Measurements from ENCODE around the gene TEDC1.

The TEDC1 gene

DNA sequence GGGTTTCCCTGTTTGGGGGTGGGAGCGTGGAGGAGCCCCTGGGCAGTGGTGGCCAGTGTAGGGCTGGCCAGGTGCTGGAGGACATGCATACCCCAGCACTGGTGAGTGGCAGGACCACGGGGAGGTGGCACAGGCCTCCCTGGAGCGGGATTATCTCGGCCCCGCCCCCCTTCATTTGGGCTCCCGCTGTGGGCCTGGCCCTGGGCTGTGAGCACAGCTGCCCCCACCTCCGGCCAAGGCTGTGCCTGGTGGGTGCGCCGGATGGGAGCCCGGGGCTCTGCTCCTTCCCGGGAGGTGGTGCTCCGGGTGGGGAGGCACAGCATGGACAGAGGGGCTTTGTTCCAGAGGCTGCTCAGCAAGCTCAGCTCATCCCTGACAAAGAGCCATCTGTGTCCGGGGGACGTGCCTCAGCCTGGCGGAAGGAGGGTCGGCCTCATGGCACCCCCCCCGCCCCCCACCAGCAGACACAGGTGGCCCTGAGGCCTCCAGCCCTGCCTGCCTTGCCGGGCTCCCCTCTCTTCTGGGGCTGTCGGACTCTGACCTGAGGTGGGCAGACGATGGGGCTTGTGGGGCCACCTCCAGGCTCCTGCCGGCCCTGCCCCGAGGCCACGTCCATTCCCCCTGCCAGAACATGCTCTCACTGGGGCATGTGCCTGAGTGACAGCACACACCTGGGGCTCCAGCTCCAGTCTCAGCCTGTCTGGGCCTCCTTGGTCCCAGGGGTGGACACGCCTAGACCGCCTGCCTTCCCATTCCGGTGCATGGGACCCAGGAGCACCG lies 8.4 kb downstream of the TEDC1 start:
- H3K4me1 ChIP-seq (ENCODE audit: control insufficient read depth, insufficient read depth, low read depth, low read length): peaks cover 2% of the 10 kb centered on the region
- H3K18ac ChIP-seq (ENCODE audit: low read depth in 1 of 2, low read length in 2 of 2): no peak overlapping the region
- no peak overlapping the region for H4K91ac ChIP-seq (ENCODE audit: low read length)
- no peaks in the 10 kb centered on the region for H3K79me1 ChIP-seq (replicated peaks; ENCODE audit: low read length, poor library complexity, severe bottlenecking)
- no peak overlapping the region for H2AFZ ChIP-seq (ENCODE audit: low read depth, low read length)
- H3K9ac ChIP-seq (ENCODE audit: low read length): no peak overlapping the region
- H3K36me3 ChIP-seq (ENCODE audit: control insufficient read depth in 1 of 2, insufficient read depth in 2 of 2, low read depth in 1 of 2, low read length in 2 of 2): peaks cover 0 to 9% of the 10 kb centered on the region in 2 experiments
- H3K27me3 ChIP-seq (ENCODE audit: control insufficient read depth in 1 of 2, insufficient read depth in 1 of 2, low read length in 2 of 2): peaks cover 0 to 3% of the 10 kb centered on the region in 2 experiments
- no peak for DNase-seq
- 93% methylated on average over 26 of the region's 27 CpGs for WGBS
- no peak overlapping the region for H3K23ac ChIP-seq (ENCODE audit: low read length in 2 of 2)
- no peak overlapping the region for H3K14ac ChIP-seq (ENCODE audit: low read length in 2 of 2)
- H3K9me3 ChIP-seq (ENCODE audit: control insufficient read depth, low read length): no peaks in the 10 kb centered on the region
- H4K8ac ChIP-seq (ENCODE audit: low read length): no peak overlapping the region
- H3K4me2 ChIP-seq (ENCODE audit: low read length, poor library complexity, severe bottlenecking): no peak overlapping the region
- no peak overlapping the region for H3K4me3 ChIP-seq (ENCODE audit: insufficient read depth in 1 of 2, low read depth in 1 of 2, low read length in 2 of 2)
- no peak overlapping the region for H2BK15ac ChIP-seq (ENCODE audit: low read depth, poor library complexity, severe bottlenecking)
- no peak overlapping the region for H3K27ac ChIP-seq (ENCODE audit: low read length, poor library complexity, severe bottlenecking)
- H3K4ac ChIP-seq (ENCODE audit: low read depth in 1 of 2, low read length in 2 of 2): no peak overlapping the region
- H2BK12ac ChIP-seq (ENCODE audit: low read length in 2 of 2): no peak overlapping the region
- H2AK5ac ChIP-seq (ENCODE audit: low read length, severe bottlenecking): no peak overlapping the region
- no peak overlapping the region for H2BK120ac ChIP-seq (ENCODE audit: low read depth, low read length)
- no peak overlapping the region for H2BK5ac ChIP-seq (ENCODE audit: low read depth, low read length, poor library complexity, severe bottlenecking)

DNA sequence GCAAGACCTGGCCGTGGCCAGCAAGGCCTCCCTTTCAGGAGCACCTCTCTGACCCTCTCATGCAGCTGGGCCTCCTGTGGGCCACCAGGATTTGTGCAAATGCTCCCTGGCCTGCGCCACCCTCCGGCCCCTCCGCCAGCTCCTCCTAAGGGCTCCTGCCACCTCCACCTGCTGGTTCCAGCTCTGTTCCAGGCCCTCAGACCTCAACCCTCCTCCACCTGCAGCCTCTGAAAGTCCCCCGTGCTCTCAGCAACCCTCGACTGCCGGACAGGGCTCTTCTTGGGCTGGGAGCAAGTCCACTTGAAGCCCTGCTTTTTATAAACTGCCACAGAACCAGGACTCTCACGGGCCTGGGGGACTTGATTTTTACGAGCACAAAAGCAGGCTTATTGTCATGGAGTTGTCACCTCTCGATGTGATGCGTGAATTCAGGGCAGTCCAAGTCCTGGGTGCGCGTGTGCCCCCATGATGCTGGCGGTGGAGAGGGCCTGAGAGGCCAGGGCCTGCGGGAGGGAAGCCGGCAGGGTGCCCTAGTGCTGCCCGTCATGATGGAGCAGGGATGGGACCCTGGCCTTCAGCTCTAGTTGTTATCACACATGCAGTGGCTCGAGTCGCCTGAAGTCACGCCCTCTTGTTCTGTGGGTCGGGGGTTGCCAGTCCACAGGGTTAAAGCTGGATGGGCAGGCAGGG lies 9.1 kb downstream of the TEDC1 start:
- peaks cover 0 to 9% of the 10 kb centered on the region in 2 experiments for H3K36me3 ChIP-seq (ENCODE audit: control insufficient read depth in 1 of 2, insufficient read depth in 2 of 2, low read depth in 1 of 2, low read length in 2 of 2)
- H2AFZ ChIP-seq (ENCODE audit: low read depth, low read length): no peak overlapping the region
- H3K23ac ChIP-seq (ENCODE audit: low read length in 2 of 2): no peak overlapping the region
- H2BK15ac ChIP-seq (ENCODE audit: low read depth, poor library complexity, severe bottlenecking): no peak overlapping the region
- DNase-seq: no peak
- no peak overlapping the region for H3K4me3 ChIP-seq (ENCODE audit: insufficient read depth in 1 of 2, low read depth in 1 of 2, low read length in 2 of 2)
- H4K91ac ChIP-seq (ENCODE audit: low read length): no peak overlapping the region
- no peak overlapping the region for H3K27ac ChIP-seq (ENCODE audit: low read length, poor library complexity, severe bottlenecking)
- no peak overlapping the region for H2BK5ac ChIP-seq (ENCODE audit: low read depth, low read length, poor library complexity, severe bottlenecking)
- H3K27me3 ChIP-seq (ENCODE audit: control insufficient read depth in 1 of 2, insufficient read depth in 1 of 2, low read length in 2 of 2): peaks cover 0 to 8% of the 10 kb centered on the region in 2 experiments
- H3K14ac ChIP-seq (ENCODE audit: low read length in 2 of 2): no peak overlapping the region
- H3K9me3 ChIP-seq (ENCODE audit: control insufficient read depth, low read length): no peaks in the 10 kb centered on the region
- no peak overlapping the region for H3K18ac ChIP-seq (ENCODE audit: low read depth in 1 of 2, low read length in 2 of 2)
- H3K79me1 ChIP-seq (replicated peaks; ENCODE audit: low read length, poor library complexity, severe bottlenecking): no peaks in the 10 kb centered on the region
- no peak overlapping the region for H2BK120ac ChIP-seq (ENCODE audit: low read depth, low read length)
- H3K9ac ChIP-seq (ENCODE audit: low read length): no peak overlapping the region
- no peak overlapping the region for H2AK5ac ChIP-seq (ENCODE audit: low read length, severe bottlenecking)
- no peak overlapping the region for H4K8ac ChIP-seq (ENCODE audit: low read length)
- 86% methylated on average over 21 of the region's 21 CpGs for WGBS
- no peak overlapping the region for H3K4me2 ChIP-seq (ENCODE audit: low read length, poor library complexity, severe bottlenecking)
- peaks cover 2% of the 10 kb centered on the region for H3K4me1 ChIP-seq (ENCODE audit: control insufficient read depth, insufficient read depth, low read depth, low read length)
- H2BK12ac ChIP-seq (ENCODE audit: low read length in 2 of 2): no peak overlapping the region
- no peak overlapping the region for H3K4ac ChIP-seq (ENCODE audit: low read depth in 1 of 2, low read length in 2 of 2)

DNA sequence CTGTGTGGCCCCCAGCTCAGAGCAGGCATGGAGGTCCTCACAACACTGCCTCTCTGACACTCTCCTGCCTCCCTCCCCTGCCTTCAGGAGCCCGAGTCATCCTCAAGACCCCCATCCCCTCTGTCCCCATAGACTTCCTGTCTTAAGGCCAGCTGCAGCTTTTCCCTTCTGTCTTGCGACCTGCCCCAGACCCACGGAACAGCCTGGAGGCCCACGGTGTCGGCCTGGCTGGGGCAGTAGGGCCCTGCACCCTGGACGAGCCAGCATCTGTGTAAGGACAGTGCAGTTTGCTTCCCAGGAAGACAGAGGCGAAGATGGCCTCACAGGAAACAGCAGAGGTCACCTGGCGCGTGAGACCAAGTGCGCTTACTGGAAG lies 9.7 kb downstream of the TEDC1 start:
- H3K4me1 ChIP-seq (ENCODE audit: control insufficient read depth, insufficient read depth, low read depth, low read length): peaks cover 2% of the 10 kb centered on the region
- no peak overlapping the region for H3K4me3 ChIP-seq (ENCODE audit: insufficient read depth in 1 of 2, low read depth in 1 of 2, low read length in 2 of 2)
- H3K27ac ChIP-seq (ENCODE audit: low read length, poor library complexity, severe bottlenecking): no peak overlapping the region
- H3K27me3 ChIP-seq (ENCODE audit: control insufficient read depth in 1 of 2, insufficient read depth in 1 of 2, low read length in 2 of 2): peaks cover 0 to 11% of the 10 kb centered on the region in 2 experiments
- H2AK5ac ChIP-seq (ENCODE audit: low read length, severe bottlenecking): no peak overlapping the region
- no peak overlapping the region for H3K4me2 ChIP-seq (ENCODE audit: low read length, poor library complexity, severe bottlenecking)
- DNase-seq: no peak
- H3K18ac ChIP-seq (ENCODE audit: low read depth in 1 of 2, low read length in 2 of 2): no peak overlapping the region
- no peaks in the 10 kb centered on the region for H3K9me3 ChIP-seq (ENCODE audit: control insufficient read depth, low read length)
- WGBS: 72% methylated on average over 10 of the region's 10 CpGs
- H3K79me1 ChIP-seq (replicated peaks; ENCODE audit: low read length, poor library complexity, severe bottlenecking): no peaks in the 10 kb centered on the region
- H2BK120ac ChIP-seq (ENCODE audit: low read depth, low read length): no peak overlapping the region
- no peak overlapping the region for H3K14ac ChIP-seq (ENCODE audit: low read length in 2 of 2)
- no peak overlapping the region for H3K23ac ChIP-seq (ENCODE audit: low read length in 2 of 2)
- H3K9ac ChIP-seq (ENCODE audit: low read length): no peak overlapping the region
- no peak overlapping the region for H2AFZ ChIP-seq (ENCODE audit: low read depth, low read length)
- no peak overlapping the region for H2BK5ac ChIP-seq (ENCODE audit: low read depth, low read length, poor library complexity, severe bottlenecking)
- no peak overlapping the region for H4K91ac ChIP-seq (ENCODE audit: low read length)
- no peak overlapping the region for H2BK12ac ChIP-seq (ENCODE audit: low read length in 2 of 2)
- H3K36me3 ChIP-seq (ENCODE audit: control insufficient read depth in 1 of 2, insufficient read depth in 2 of 2, low read depth in 1 of 2, low read length in 2 of 2): peaks cover 0 to 9% of the 10 kb centered on the region in 2 experiments
- no peak overlapping the region for H4K8ac ChIP-seq (ENCODE audit: low read length)
- H2BK15ac ChIP-seq (ENCODE audit: low read depth, poor library complexity, severe bottlenecking): no peak overlapping the region
- no peak overlapping the region for H3K4ac ChIP-seq (ENCODE audit: low read depth in 1 of 2, low read length in 2 of 2)

DNA sequence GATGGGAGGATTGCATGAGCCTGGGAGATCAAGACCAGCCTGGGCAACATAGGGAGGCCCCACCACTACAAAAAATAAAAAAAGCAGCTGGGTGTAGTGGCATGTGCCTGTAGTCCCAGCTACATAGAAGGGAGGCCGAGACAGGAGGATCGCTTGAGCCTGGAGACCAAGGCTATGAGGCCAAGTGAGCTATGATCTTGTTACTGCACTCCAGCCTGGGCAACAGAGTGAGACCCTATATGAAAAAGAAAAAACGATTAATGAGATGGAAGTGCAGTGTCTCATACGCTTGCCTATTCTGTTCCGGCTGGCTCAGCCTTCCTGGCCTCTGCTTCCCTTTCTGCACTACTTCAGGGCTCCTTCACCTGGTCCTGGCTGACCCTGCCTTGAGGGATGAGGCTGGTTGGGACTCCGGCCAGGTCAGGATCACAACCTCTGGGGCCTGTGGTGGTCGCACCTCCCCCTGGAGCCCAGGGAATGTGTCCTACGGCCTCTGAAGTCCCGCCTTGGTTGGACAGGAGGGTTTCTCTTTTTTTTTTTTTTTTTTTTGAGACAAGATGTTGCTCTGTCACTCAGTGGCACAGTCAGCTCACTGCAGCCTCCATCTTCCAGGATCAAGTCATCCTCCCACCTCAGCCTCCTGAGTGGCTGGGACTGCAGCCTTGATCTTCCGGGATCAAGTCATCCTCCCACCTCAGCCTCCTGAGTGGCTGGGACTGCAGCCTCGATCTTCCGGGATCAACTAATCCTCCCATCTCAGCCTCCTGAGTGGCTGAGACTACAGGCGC lies 10.7 kb downstream of the TEDC1 start:
- H2AK5ac ChIP-seq (ENCODE audit: low read length, severe bottlenecking): no peak overlapping the region
- H3K4me1 ChIP-seq (ENCODE audit: control insufficient read depth, insufficient read depth, low read depth, low read length): peaks cover 2% of the 10 kb centered on the region
- no peak overlapping the region for H2BK5ac ChIP-seq (ENCODE audit: low read depth, low read length, poor library complexity, severe bottlenecking)
- no peak overlapping the region for H3K18ac ChIP-seq (ENCODE audit: low read depth in 1 of 2, low read length in 2 of 2)
- peaks cover 0 to 7% of the 10 kb centered on the region in 2 experiments for H3K36me3 ChIP-seq (ENCODE audit: control insufficient read depth in 1 of 2, insufficient read depth in 2 of 2, low read depth in 1 of 2, low read length in 2 of 2)
- H2BK12ac ChIP-seq (ENCODE audit: low read length in 2 of 2): no peak overlapping the region
- H3K27me3 ChIP-seq (ENCODE audit: control insufficient read depth in 1 of 2, insufficient read depth in 1 of 2, low read length in 2 of 2): peaks cover 0 to 11% of the 10 kb centered on the region in 2 experiments
- no peak overlapping the region for H3K4me2 ChIP-seq (ENCODE audit: low read length, poor library complexity, severe bottlenecking)
- no peak overlapping the region for H3K4ac ChIP-seq (ENCODE audit: low read depth in 1 of 2, low read length in 2 of 2)
- H2AFZ ChIP-seq (ENCODE audit: low read depth, low read length): no peak overlapping the region
- no peaks in the 10 kb centered on the region for H3K79me1 ChIP-seq (replicated peaks; ENCODE audit: low read length, poor library complexity, severe bottlenecking)
- no peak overlapping the region for H4K91ac ChIP-seq (ENCODE audit: low read length)
- H3K27ac ChIP-seq (ENCODE audit: low read length, poor library complexity, severe bottlenecking): no peak overlapping the region
- no peak overlapping the region for H2BK15ac ChIP-seq (ENCODE audit: low read depth, poor library complexity, severe bottlenecking)
- WGBS: 90% methylated on average over 11 of the region's 13 CpGs
- H4K8ac ChIP-seq (ENCODE audit: low read length): no peak overlapping the region
- H3K9me3 ChIP-seq (ENCODE audit: control insufficient read depth, low read length): no peaks in the 10 kb centered on the region
- no peak for DNase-seq
- H3K23ac ChIP-seq (ENCODE audit: low read length in 2 of 2): no peak overlapping the region
- H2BK120ac ChIP-seq (ENCODE audit: low read depth, low read length): no peak overlapping the region
- no peak overlapping the region for H3K14ac ChIP-seq (ENCODE audit: low read length in 2 of 2)
- H3K9ac ChIP-seq (ENCODE audit: low read length): no peak overlapping the region
- no peak overlapping the region for H3K4me3 ChIP-seq (ENCODE audit: insufficient read depth in 1 of 2, low read depth in 1 of 2, low read length in 2 of 2)
